Mucosa of gallbladder (tissue), 1 donor: ENCODE data around the gene SPOCD1. TPM values are rescaled to one million over a fixed set of nuclear protein-coding genes. Genes with fewer than 3 reads are reported as not detected.

Experiments used
- DNase-seq: peaks from one replicate; pipeline ENCODE4 v3.0.0-alpha.2; 2020; ENCODE audit warnings: low spot score
- total RNA-seq: library from RNA; stranded (reverse); gene quantifications from one replicate; pipeline ENCODE4 v1.2.1, GENCODE V29; 2021
- donor health status: DM: no; HTN: no; CAD: no.

SPOCD1 gene
- 1.8 TPM for total RNA-seq

GRCh38 chr1:31815752-31816500, at the start of gene SPOCD1:
TSS of gene SPOCD1 (minus strand) at chr1:31816022. CDS start at chr1:31815333, 689 bp downstream.
- DNase-seq = peak; percentile 89

GRCh38 chr1:31862071-31862470, 46.2 kb upstream of the SPOCD1 start:
- no peak for DNase-seq

GRCh38 chr1:31861346-31861745, 45.5 kb upstream of the SPOCD1 start:
- no peak for DNase-seq

- no peak for DNase-seq
Measured at GRCh38 chr1:31860581-31860980, 44.8 kb upstream of the SPOCD1 start.

GRCh38 chr1:31859719-31860118, 43.9 kb upstream of the SPOCD1 start:
- no peak for DNase-seq

GRCh38 chr1:31859044-31859443, 43.2 kb upstream of the SPOCD1 start:
- DNase-seq = no peak

GRCh38 chr1:31857863-31858262, 42.0 kb upstream of the SPOCD1 start:
- no peak for DNase-seq

GRCh38 chr1:31856140-31856539, 40.3 kb upstream of the SPOCD1 start:
- DNase-seq = no peak

GRCh38 chr1:31855038-31855845, 39.4 kb upstream of the SPOCD1 start:
- no peak for DNase-seq

GRCh38 chr1:31849653-31850052, 33.8 kb upstream of the SPOCD1 start:
- no peak for DNase-seq

GRCh38 chr1:31848381-31848897, 32.6 kb upstream of the SPOCD1 start:
- no peak for DNase-seq

GRCh38 chr1:31846484-31846883, 30.7 kb upstream of the SPOCD1 start:
- DNase-seq = no peak

GRCh38 chr1:31843506-31843905, 27.7 kb upstream of the SPOCD1 start:
- DNase-seq = no peak

- no peak for DNase-seq
Measured at GRCh38 chr1:31839662-31840343, 24.0 kb upstream of the SPOCD1 start.

- no peak for DNase-seq
Measured at GRCh38 chr1:31837451-31838158, 21.8 kb upstream of the SPOCD1 start.

- DNase-seq = no peak
Measured at GRCh38 chr1:31836638-31837037, 20.8 kb upstream of the SPOCD1 start.

- DNase-seq = no peak
Measured at GRCh38 chr1:31835415-31835814, 19.6 kb upstream of the SPOCD1 start.

- no peak for DNase-seq
Measured at GRCh38 chr1:31834501-31834900, 18.7 kb upstream of the SPOCD1 start.

- no peak for DNase-seq
Measured at GRCh38 chr1:31831397-31832378, 15.9 kb upstream of the SPOCD1 start.

- no peak for DNase-seq
Measured at GRCh38 chr1:31830511-31830910, 14.7 kb upstream of the SPOCD1 start.
